ENCODE results near the gene ASTN2. TPM values are rescaled to one million over a fixed set of nuclear protein-coding genes. Genes with fewer than 3 reads are reported as not detected.

Gene ASTN2
- total RNA-seq, 4 donors from 2014 or later: 3.2 to 7.0 (median 5.4) TPM

DNA sequence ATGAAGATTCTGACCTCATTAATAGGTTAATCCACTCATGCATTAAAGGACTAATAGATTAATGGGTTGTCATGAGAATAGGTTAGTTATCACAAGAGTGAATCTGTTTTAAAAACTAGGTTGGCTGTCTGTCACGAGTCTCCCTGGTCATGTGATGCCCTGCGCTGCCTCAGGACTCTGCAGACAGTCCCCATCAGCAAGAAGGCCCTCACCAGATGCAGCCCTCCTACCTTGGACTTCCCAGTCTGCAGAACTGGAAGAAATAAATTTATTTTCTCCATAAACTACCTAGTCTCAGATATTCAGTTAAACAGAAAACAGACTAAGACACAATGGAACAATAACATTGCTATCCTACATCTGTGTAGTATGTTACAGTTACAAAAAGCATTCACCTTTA, 227.4 kb downstream of the ASTN2 start:
- TF ChIP-seq, protein P1, sequence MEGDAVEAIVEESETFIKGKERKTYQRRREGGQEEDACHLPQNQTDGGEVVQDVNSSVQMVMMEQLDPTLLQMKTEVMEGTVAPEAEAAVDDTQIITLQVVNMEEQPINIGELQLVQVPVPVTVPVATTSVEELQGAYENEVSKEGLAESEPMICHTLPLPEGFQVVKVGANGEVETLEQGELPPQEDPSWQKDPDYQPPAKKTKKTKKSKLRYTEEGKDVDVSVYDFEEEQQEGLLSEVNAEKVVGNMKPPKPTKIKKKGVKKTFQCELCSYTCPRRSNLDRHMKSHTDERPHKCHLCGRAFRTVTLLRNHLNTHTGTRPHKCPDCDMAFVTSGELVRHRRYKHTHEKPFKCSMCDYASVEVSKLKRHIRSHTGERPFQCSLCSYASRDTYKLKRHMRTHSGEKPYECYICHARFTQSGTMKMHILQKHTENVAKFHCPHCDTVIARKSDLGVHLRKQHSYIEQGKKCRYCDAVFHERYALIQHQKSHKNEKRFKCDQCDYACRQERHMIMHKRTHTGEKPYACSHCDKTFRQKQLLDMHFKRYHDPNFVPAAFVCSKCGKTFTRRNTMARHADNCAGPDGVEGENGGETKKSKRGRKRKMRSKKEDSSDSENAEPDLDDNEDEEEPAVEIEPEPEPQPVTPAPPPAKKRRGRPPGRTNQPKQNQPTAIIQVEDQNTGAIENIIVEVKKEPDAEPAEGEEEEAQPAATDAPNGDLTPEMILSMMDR (IDR thresholded peaks at IDR 0.05; ENCODE audit: low read depth): no peak

DNA sequence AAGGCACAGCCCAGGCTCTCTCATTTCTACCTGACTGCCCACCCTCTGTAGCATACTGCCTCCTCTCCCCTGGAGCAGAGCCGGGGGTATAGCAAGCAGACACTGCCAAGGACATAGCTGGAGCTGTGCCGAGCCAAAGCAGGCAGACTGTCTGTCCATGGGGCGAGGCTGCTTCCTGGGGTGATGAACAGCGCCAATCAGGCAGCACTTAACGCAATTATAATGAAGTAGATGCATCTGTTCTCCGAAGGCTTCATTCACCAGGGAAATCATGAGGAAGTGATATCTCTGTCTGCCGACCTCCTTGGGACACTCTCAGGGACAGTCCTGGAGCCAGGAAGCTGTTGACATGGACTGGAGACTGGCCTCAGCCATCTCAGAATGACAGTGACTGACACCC, 230.7 kb downstream of the ASTN2 start:
- TF ChIP-seq, protein P1 (IDR thresholded peaks at IDR 0.05; ENCODE audit: low read depth): no peak

DNA sequence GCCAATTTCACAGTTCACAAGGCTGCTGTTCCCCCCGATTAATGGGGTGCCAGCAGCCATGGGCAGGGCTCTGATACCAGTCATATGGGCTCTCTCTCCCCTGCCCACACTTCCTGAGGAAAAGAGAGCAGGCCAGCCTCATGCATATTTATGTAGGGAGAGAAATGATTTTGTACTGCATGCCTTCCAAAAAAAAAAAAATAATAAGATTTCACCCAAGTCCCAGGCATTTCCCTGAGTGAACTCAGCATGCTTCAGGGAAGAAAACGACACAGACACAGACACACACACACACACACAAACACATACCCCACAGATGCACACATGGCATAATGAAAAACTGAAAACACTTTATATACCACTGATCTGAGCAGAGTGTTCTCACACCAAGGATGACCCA, 232.8 kb downstream of the ASTN2 start:
- TF ChIP-seq, protein P1 (IDR thresholded peaks at IDR 0.05; ENCODE audit: low read depth): no peak

DNA sequence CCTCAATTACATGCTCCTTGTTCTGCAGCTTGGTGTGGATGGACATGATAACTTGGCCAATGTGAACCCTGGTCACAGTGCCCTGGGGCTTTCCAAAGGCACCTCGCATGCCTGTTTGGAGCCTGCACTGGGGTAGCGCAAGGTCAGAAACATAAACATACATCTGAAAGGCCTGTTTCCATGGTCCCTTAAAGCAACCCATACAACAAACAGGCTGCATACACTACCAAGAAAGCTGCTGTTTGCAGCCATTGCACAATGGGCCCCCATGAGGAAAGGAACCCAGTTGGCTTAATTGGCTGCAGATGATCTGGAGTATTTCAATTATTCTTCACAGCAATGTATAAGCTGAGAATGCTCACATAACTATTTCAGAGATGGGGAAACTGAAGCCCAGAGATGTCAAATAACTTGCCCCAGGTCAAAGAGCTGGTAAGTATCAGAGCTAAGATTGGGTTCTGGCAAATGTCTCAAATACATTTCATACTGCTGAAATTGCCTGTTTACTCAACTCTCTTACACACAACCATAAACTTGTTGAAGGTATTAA, 233.9 kb downstream of the ASTN2 start:
- TF ChIP-seq, protein P1 (IDR thresholded peaks at IDR 0.05; ENCODE audit: low read depth): no peak

DNA sequence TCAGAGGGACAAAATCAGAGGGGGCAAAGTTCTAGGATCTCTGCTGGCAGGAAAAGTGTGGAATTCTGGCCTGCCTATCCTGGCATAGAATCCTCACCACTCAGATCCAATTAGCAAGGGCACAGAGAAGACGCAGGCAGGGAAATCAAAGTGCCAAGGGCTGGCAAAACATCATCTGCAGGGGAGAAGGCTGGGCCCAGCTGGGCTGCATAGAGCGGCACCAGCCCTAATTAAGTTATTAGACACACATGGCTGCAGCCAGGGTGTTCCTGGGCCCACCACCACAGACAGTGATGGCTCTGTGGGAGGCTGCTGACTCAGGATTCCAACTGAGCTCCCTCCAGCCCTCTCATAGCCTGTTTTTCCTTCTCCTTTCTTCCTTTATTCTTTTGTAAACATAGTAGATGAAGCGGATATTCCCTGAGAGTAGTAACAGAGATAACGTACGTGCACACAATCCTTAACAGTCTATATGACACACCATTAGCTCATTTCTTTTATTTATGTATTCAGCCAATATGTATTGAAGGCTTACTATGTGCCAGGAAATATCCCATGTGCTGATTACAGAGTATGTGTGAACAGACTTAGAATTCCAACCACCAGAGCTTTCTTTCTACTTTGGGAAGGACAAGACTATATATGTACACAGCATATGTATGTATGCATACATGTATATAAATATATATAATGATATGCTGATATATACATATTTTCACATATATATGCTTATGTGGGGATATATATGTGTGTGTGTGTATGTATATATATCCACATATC, 236.1 kb downstream of the ASTN2 start:
- TF ChIP-seq, protein P1 (IDR thresholded peaks at IDR 0.05; ENCODE audit: low read depth): no peak

DNA sequence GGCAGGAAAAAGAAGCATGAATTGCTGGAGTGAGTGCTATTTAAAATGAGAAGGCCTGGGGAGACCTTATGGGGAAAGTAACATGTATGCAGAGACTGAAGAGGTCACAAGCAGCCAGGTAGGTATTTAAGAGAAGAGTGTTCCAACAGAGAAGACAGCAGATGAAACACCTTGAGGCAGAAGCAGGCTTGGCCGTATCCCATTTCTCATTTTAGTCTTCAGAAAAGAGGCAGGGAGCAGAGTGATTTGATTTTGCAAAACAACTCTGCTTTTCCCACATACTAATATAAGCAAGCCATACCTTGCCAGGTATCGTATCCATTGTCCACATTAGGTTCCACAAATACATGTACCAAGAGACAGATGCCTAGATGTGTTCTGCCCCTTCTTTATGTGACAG, 244.3 kb downstream of the ASTN2 start:
- TF ChIP-seq, protein P1 (IDR thresholded peaks at IDR 0.05; ENCODE audit: low read depth): no peak

DNA sequence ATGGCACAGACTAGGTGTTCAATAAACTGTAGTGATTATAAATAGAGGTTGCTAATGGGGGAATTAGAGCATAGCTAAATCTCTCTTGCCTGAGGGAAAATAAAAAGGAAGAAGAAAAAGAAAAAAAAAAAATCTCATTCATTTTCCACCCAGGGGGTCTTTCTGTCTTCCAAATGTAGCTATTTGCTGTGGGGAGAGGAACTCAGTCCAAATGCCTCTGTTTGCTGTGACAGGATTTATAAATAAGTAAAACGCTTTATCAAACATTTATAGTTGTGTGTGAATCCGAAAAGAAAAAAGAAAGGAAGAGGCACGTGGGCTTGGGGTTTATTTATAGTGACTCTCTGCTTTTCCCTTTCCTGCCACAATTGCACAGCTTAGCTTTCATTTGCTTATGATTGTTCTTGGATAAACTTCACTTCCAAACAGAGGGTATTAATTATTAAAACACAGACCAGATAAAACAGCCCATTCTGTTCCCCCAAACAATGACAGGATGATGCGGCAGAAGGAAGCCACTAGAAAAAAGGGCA, 245.7 kb downstream of the ASTN2 start:
- TF ChIP-seq, protein P1 (IDR thresholded peaks at IDR 0.05; ENCODE audit: low read depth): no peak
